Ishikawa (cell line): Measurements from ENCODE around the gene SAAL1.

Source experiments
- CEBPB ChIP-seq: IDR thresholded peaks from 2 replicates; pipeline ENCODE4 v1.6.1; 2012
- CREB1 ChIP-seq: IDR thresholded peaks from 2 replicates; pipeline ENCODE4 v1.6.1; 2012; ENCODE audit warnings: low read depth
- EGR1 ChIP-seq: IDR thresholded peaks from 2 replicates; pipeline ENCODE4 v1.6.1; 2012
- EP300 ChIP-seq: IDR thresholded peaks from 2 replicates; pipeline ENCODE4 v1.6.1; 2012; ENCODE audit warnings: borderline replicate concordance
- FOXM1 ChIP-seq: IDR thresholded peaks from 2 replicates; pipeline ENCODE4 v1.6.1; 2012; ENCODE audit warnings: low read depth, borderline replicate concordance
- NFIC ChIP-seq: IDR thresholded peaks from 2 replicates; pipeline ENCODE4 v1.6.1; 2012
- RAD21 ChIP-seq: IDR thresholded peaks from 2 replicates; pipeline ENCODE4 v1.6.1; 2012; ENCODE audit warnings: low read depth
- REST ChIP-seq: IDR thresholded peaks from 2 replicates; pipeline ENCODE4 v1.6.1; 2012; ENCODE audit warnings: low read depth, mild to moderate bottlenecking
- TAF1 ChIP-seq: IDR thresholded peaks from 2 replicates; pipeline ENCODE4 v1.6.1; 2012; ENCODE audit warnings: low read depth, mild to moderate bottlenecking
- TCF12 ChIP-seq: IDR thresholded peaks from 2 replicates; pipeline ENCODE4 v1.6.1; 2012; ENCODE audit warnings: low read depth
- TEAD4 ChIP-seq: IDR thresholded peaks from 2 replicates; pipeline ENCODE4 v1.6.1; 2012
- USF1 ChIP-seq: IDR thresholded peaks from 2 replicates; pipeline ENCODE4 v1.6.1; 2012
- YY1 ChIP-seq: IDR thresholded peaks from 2 replicates; pipeline ENCODE4 v1.6.1; 2012; ENCODE audit warnings: low read depth
- ZBTB7A ChIP-seq: IDR thresholded peaks from 2 replicates; pipeline ENCODE4 v1.6.1; 2012; ENCODE audit warnings: low read depth
- TF ChIP-seq, protein P1 (sequence below): IDR thresholded peaks from 2 replicates; pipeline ENCODE4 v1.6.1; 2012

The SAAL1 gene

GRCh38 chr11:18140145-18140544 lies 34.3 kb upstream of the SAAL1 start:
- TF ChIP-seq, protein P1, sequence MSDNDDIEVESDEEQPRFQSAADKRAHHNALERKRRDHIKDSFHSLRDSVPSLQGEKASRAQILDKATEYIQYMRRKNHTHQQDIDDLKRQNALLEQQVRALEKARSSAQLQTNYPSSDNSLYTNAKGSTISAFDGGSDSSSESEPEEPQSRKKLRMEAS, result no peak
- TF ChIP-seq ZBTB7A (no peak), YY1 (no peak), TEAD4 (no peak)

GRCh38 chr11:18137186-18137800 lies 31.4 kb upstream of the SAAL1 start:
- no peak for TF ChIP-seq EGR1
- TF ChIP-seq ZBTB7A, result no peak
- no peak for TF ChIP-seq NFIC
- TF ChIP-seq REST, result no peak
- no peak for TF ChIP-seq TAF1
- no peak for TF ChIP-seq CREB1
- TF ChIP-seq RAD21, result no peak
- TF ChIP-seq FOXM1, result no peak
- no peak for TF ChIP-seq YY1
- TF ChIP-seq EP300, result no peak

- TF ChIP-seq, protein P1, result no peak
- no peak for TF ChIP-seq EP300
- no peak for TF ChIP-seq CEBPB
- TF ChIP-seq CREB1, result no peak
- no peak for TF ChIP-seq TEAD4
- no peak for TF ChIP-seq USF1
- TF ChIP-seq REST, result no peak
- no peak for TF ChIP-seq YY1
- TF ChIP-seq NFIC, result no peak
- no peak for TF ChIP-seq RAD21
- no peak for TF ChIP-seq TCF12
- TF ChIP-seq FOXM1, result no peak
- no peak for TF ChIP-seq EGR1
These were observed 29.4 kb upstream of the SAAL1 start for GRCh38 chr11:18135308-18135707.

GRCh38 chr11:18132341-18132740 lies 26.5 kb upstream of the SAAL1 start, which contains the start of gene MRGPRX3:
MRGPRX3 (plus strand) TSS chr11:18132571; CDS start chr11:18137203, 4,632 bp downstream.
- TF ChIP-seq REST, result no peak
- TF ChIP-seq ZBTB7A, result no peak
- TF ChIP-seq, protein P1, result no peak
- TF ChIP-seq EP300, result no peak
- TF ChIP-seq CEBPB, result no peak
- no peak for TF ChIP-seq NFIC
- no peak for TF ChIP-seq TCF12
- no peak for TF ChIP-seq TEAD4
- TF ChIP-seq TAF1, result no peak
- TF ChIP-seq CREB1, result no peak
- TF ChIP-seq FOXM1, result no peak
- no peak for TF ChIP-seq YY1
- TF ChIP-seq RAD21, result no peak
- TF ChIP-seq EGR1, result no peak
- no peak for TF ChIP-seq USF1
